Activated T-helper 1 cell treated with anti-CD3 and anti-CD28 coated beads, Interleukin-12 subunit alpha, Interleukin-12 subunit beta, Interleukin-2, Interleukin-4 antibody, amounts not matched to agents 30 ng/mL and 10 ng/mL and 1 ng/mL, durations not matched to agents 14 hours and 24 hours and 36 hours (primary cell): Measurements from ENCODE around the gene PRDM16. TPM values are rescaled to one million over a fixed set of nuclear protein-coding genes. Genes with fewer than 3 reads are reported as not detected.

ENCODE experiments used
- DNase-seq: peaks from one replicate; pipeline ENCODE4 v3.0.0; 2021; ENCODE audit warnings: low spot score
- H3K27ac Mint-ChIP-seq: one replicate; pipeline ENCODE4 v1.8.0; 2021; ENCODE audit warnings: mild to moderate bottlenecking, mixed read lengths
- H3K27me3 Mint-ChIP-seq: one replicate; pipeline ENCODE4 v1.8.0; 2022; ENCODE audit warnings: mild to moderate bottlenecking, moderate library complexity, mixed read lengths; ENCODE audit not compliant: insufficient read depth
- H3K36me3 Mint-ChIP-seq: one replicate; pipeline ENCODE4 v1.8.0; 2021; ENCODE audit warnings: low read depth, mixed read lengths
- H3K4me1 Mint-ChIP-seq: one replicate; pipeline ENCODE4 v1.8.0; 2021; ENCODE audit warnings: low read depth, mixed read lengths
- H3K4me3 Mint-ChIP-seq: one replicate; pipeline ENCODE4 v1.8.0; 2021; ENCODE audit warnings: mild to moderate bottlenecking, moderate library complexity, mixed read lengths
- H3K9me3 Mint-ChIP-seq: one replicate; pipeline ENCODE4 v1.8.0; 2021; ENCODE audit warnings: mixed read lengths
- intact Hi-C: fragments of 100-400 bp; cut with micrococcal nuclease; formaldehyde crosslinking; loops from one replicate; pipeline ENCODE4 v1.15.1; 2024
- total RNA-seq: library from RNA; stranded (reverse); gene quantifications from 2 replicates; pipeline ENCODE4 v1.2.3, GENCODE V29; 2022

Gene PRDM16
- total RNA-seq, 1 donor from 2014 or later = not detected

- peaks cover 12% of the 10 kb centered on the region for H3K27me3 Mint-ChIP-seq
- H3K4me1 Mint-ChIP-seq = no peaks in the 10 kb centered on the region
- H3K4me3 Mint-ChIP-seq = no peak overlapping the region
- no peaks in the 10 kb centered on the region for H3K9me3 Mint-ChIP-seq
- no peaks in the 10 kb centered on the region for H3K36me3 Mint-ChIP-seq
- DNase-seq = no peak
- no peak overlapping the region for H3K27ac Mint-ChIP-seq
- intact Hi-C loops = no loop called here
These were observed 328.3 kb downstream of the PRDM16 start for GRCh38 chr1:3397311-3397710.

DNA sequence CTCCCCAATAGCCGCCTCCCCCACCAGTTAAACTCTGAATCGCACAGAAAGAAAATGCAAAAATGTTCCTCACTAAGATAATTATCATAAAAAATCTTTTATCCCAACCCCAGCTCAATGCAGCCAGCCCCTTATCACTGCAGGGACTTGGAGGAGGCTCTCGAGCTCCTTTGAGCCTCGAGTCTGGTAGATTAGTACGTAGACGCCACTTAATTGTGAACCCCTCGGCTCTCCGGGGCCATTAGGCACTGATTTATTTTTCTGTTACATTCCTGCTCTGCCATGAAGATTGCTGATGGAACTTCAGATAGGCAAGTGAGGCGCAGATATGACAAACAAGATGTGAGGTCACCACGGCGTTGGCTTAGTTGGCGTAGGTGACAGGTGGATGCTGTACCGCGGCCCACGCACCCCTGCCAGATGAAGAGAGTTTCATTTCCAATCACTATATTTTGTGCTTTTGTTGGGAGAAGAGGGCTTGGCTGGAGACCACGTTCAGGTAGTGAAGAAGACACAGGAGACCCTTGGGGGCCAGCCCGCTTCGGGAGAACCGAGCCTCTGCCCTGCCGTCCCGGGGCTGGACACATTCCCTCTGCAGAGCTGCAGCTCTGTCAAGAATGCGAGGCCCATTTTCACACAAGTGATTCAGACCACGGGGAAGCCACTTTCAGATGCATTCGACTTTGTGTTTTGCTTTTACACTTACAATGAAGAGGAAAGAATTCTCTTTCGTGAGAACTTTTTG, 329.6 kb downstream of the PRDM16 start:
- no peaks in the 10 kb centered on the region for H3K9me3 Mint-ChIP-seq
- H3K36me3 Mint-ChIP-seq = no peaks in the 10 kb centered on the region
- intact Hi-C loops = no loop called here
- DNase-seq = no peak
- no peak overlapping the region for H3K27ac Mint-ChIP-seq
- no peak overlapping the region for H3K4me3 Mint-ChIP-seq
- H3K4me1 Mint-ChIP-seq = no peaks in the 10 kb centered on the region
- peaks cover 3% of the 10 kb centered on the region for H3K27me3 Mint-ChIP-seq

- intact Hi-C loops = no loop called here
- no peaks in the 10 kb centered on the region for H3K36me3 Mint-ChIP-seq
These were observed 330.7 kb downstream of the PRDM16 start for GRCh38 chr1:3399732-3400131.

GRCh38 chr1:3401585-3402257, 332.7 kb downstream of the PRDM16 start:
- no peak for DNase-seq
- H3K27ac Mint-ChIP-seq = no peak overlapping the region
- H3K4me3 Mint-ChIP-seq = no peak overlapping the region
- H3K27me3 Mint-ChIP-seq = no peaks in the 10 kb centered on the region
- intact Hi-C loops = no loop called here
- no peaks in the 10 kb centered on the region for H3K9me3 Mint-ChIP-seq
- H3K4me1 Mint-ChIP-seq = no peaks in the 10 kb centered on the region
- H3K36me3 Mint-ChIP-seq = no peaks in the 10 kb centered on the region

More at GRCh38 chr1:3399732-3400131, 330.7 kb downstream of the PRDM16 start:
- H3K27ac Mint-ChIP-seq = no peak overlapping the region
- no peak overlapping the region for H3K4me3 Mint-ChIP-seq
- no peaks in the 10 kb centered on the region for H3K4me1 Mint-ChIP-seq
- DNase-seq = no peak
- peaks cover 3% of the 10 kb centered on the region for H3K27me3 Mint-ChIP-seq
- no peaks in the 10 kb centered on the region for H3K9me3 Mint-ChIP-seq

DNA sequence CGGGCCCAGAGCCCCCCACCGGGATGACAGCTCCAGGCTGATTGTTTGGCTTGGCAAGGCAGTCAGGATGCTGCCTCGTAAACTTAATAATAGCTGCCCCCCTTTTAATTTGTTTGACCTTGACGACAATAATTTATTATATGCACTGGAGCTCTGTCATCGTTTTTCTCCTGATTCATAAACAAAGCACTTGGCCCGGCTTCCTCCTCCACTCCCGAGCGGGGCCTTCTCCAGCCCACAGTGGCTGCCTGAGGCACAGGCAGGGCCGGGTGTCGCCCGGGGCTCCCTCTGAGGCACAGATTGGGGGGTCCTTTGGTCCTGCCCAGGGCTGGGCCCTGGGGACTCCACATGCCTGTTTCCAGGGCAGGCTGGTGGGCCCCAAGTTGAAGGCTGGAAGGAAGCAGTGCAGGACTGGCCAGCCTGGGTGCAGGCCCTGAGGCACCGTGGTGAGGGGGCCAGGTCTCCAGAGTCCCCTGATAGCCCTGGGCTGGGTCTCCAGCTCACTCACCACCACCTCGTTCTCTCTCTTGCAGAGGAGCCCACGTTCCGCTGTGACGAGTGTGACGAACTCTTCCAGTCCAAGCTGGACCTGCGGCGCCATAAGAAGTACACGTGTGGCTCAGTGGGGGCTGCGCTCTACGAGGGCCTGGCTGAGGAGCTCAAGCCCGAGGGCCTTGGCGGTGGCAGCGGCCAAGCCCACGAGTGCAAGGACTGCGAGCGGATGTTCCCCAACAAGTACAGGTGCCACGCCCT, 333.4 kb downstream of the PRDM16 start:
- H3K27me3 Mint-ChIP-seq = no peaks in the 10 kb centered on the region
- intact Hi-C loops = no loop called here
- H3K4me3 Mint-ChIP-seq = no peak overlapping the region
- no peak overlapping the region for H3K27ac Mint-ChIP-seq
- DNase-seq = no peak
- H3K36me3 Mint-ChIP-seq = no peaks in the 10 kb centered on the region
- no peaks in the 10 kb centered on the region for H3K4me1 Mint-ChIP-seq
- H3K9me3 Mint-ChIP-seq = no peaks in the 10 kb centered on the region

GRCh38 chr1:3403011-3403345, 334.0 kb downstream of the PRDM16 start:
- Mint-ChIP-seq H3K4me3 (no peak overlapping the region), H3K36me3 (no peaks in the 10 kb centered on the region), H3K9me3 (no peaks in the 10 kb centered on the region), H3K4me1 (no peaks in the 10 kb centered on the region), H3K27ac (no peak overlapping the region), H3K27me3 (no peaks in the 10 kb centered on the region)
- intact Hi-C loops = no loop called here
- no peak for DNase-seq

DNA sequence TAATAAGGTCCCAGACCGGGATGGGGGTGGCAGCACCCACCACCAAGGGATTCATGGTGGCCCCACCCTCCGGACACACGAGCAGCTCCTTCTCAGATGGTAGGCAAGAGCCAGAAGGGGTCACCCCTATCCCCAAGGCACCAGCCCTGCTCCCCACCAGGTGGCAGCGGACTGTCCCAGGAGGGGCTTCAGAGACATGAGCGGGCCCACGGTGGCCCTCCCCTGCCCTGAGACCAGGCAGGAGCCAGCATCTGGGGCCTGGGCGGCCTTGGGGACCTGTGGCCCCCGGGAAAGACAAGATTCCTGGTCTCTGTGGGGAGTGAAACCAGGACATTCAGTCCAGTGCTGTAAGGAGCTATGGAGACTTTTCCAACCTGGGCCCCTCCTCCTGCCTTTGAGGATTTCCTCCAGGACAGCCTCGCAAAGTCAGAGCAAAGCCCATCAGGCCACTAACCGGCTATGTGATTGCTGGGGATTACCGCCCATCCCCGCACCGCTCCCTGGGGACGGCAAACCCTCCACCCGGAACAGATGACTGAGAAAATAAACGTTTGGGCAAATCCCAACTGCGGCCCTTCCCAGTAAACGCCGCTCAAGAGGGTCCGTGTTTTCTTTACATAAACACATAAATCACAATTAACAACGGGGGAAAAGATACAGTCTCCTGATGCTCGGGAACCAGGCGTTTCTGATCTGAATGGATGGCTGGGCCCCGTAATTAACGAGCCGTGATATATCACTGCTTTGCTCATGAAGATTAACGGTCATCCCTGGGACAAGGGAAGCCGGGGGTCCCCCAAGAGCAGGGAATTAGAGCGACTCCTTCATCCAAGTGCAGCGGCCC, 334.6 kb downstream of the PRDM16 start:
- H3K36me3 Mint-ChIP-seq = no peaks in the 10 kb centered on the region
- no peaks in the 10 kb centered on the region for H3K9me3 Mint-ChIP-seq
- H3K27me3 Mint-ChIP-seq = no peaks in the 10 kb centered on the region
- H3K4me1 Mint-ChIP-seq = no peaks in the 10 kb centered on the region
- DNase-seq = no peak
- H3K4me3 Mint-ChIP-seq = no peak overlapping the region
- no peak overlapping the region for H3K27ac Mint-ChIP-seq
- intact Hi-C loops = no loop called here

GRCh38 chr1:3404301-3404700, 335.3 kb downstream of the PRDM16 start:
- Mint-ChIP-seq H3K27ac (no peak overlapping the region), H3K36me3 (no peaks in the 10 kb centered on the region), H3K27me3 (no peaks in the 10 kb centered on the region), H3K9me3 (no peaks in the 10 kb centered on the region), H3K4me3 (no peak overlapping the region), H3K4me1 (no peaks in the 10 kb centered on the region)
- intact Hi-C loops = no loop called here
- no peak for DNase-seq

DNA sequence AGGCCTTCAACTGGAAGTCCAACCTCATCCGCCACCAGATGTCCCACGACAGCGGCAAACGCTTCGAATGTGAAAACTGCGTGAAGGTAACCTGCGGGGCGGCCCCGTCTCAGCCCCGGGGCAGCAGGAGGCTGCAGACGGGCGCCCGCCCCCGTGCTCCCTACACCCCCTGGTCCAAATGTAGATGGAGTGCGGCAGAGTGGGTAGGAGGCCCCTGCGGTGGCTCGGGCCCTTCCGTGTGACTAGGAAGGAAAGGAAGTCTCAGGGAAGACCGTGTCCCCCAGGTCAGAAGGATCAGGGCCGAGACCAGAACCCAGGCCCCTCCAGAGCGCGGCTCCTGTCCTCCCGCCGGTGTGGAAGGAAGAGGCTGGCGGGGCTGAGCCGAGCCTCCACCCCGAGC, 335.8 kb downstream of the PRDM16 start:
- no peaks in the 10 kb centered on the region for H3K27me3 Mint-ChIP-seq
- no peak for DNase-seq
- no peaks in the 10 kb centered on the region for H3K9me3 Mint-ChIP-seq
- H3K27ac Mint-ChIP-seq = no peak overlapping the region
- no peaks in the 10 kb centered on the region for H3K36me3 Mint-ChIP-seq
- no peaks in the 10 kb centered on the region for H3K4me1 Mint-ChIP-seq
- intact Hi-C loops = no loop called here
- H3K4me3 Mint-ChIP-seq = no peak overlapping the region

DNA sequence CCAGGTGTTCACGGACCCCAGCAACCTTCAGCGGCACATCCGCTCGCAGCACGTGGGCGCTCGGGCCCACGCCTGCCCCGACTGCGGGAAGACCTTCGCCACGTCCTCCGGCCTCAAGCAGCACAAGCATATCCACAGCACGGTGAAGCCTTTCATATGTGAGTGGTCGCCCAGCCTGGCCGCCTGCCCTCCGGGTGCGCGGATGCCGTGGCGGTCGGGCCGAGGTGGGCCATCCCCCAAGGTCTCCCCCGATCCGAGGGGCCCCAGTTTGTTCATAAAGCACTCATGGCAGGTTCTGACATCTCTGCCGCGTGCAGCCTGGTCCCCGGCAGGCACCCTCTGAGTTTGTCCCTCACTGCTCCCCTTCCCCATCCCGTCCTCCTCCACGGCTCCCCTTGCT, 336.5 kb downstream of the PRDM16 start:
- intact Hi-C loops = no loop called here
- H3K9me3 Mint-ChIP-seq = no peaks in the 10 kb centered on the region
- H3K4me1 Mint-ChIP-seq = no peaks in the 10 kb centered on the region
- H3K27ac Mint-ChIP-seq = no peak overlapping the region
- H3K27me3 Mint-ChIP-seq = no peaks in the 10 kb centered on the region
- H3K36me3 Mint-ChIP-seq = no peaks in the 10 kb centered on the region
- H3K4me3 Mint-ChIP-seq = no peak overlapping the region
- DNase-seq = no peak

GRCh38 chr1:3405974-3406867, 337.2 kb downstream of the PRDM16 start:
- no peaks in the 10 kb centered on the region for H3K27me3 Mint-ChIP-seq
- H3K36me3 Mint-ChIP-seq = no peaks in the 10 kb centered on the region
- no peak overlapping the region for H3K27ac Mint-ChIP-seq
- no peaks in the 10 kb centered on the region for H3K4me1 Mint-ChIP-seq
- H3K9me3 Mint-ChIP-seq = no peaks in the 10 kb centered on the region
- no peak overlapping the region for H3K4me3 Mint-ChIP-seq
- no peak for DNase-seq
- intact Hi-C loops = no loop called here

DNA sequence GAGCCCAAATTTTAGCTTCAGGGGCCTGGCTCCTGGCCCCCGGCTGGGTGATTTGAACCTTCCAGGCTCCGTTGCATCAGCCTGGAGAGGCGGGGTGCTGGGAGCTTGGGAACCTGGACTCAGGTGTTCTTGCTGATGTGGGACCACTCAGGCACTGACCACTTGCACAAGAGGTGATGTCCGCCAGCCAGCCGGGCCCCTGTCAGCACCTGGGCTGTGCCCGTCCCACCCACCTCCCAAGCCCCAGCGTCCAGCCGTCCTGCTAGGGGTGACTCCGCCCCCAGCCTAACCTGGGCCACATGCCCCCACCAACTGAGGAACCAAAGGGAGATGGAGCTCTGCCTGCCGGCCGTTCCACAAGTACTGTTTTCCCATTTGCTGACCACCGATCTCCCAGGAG, 338.0 kb downstream of the PRDM16 start:
- Mint-ChIP-seq H3K36me3 (no peaks in the 10 kb centered on the region), H3K27ac (no peak overlapping the region), H3K4me3 (no peak overlapping the region), H3K27me3 (no peaks in the 10 kb centered on the region), H3K4me1 (no peaks in the 10 kb centered on the region), H3K9me3 (no peaks in the 10 kb centered on the region)
- DNase-seq = no peak
- intact Hi-C loops = no loop called here
